Measurements from ENCODE around the gene MSMB.

The MSMB gene

GRCh38 chr10:46077731-46078413 lies 31.8 kb upstream of the MSMB start:
- Mint-ChIP-seq H3K9me3 (peaks cover 5% of the 10 kb centered on the region), H3K4me3 (no peak overlapping the region), H3K4me1 (no peaks in the 10 kb centered on the region), H3K27me3 (ENCODE audit: low read depth) (peaks cover 4% of the 10 kb centered on the region), H3K36me3 (ENCODE audit: low read depth) (no peaks in the 10 kb centered on the region), H3K27ac (no peak overlapping the region)
- no peak for TF ChIP-seq CTCF (IDR thresholded peaks at IDR 0.05; ENCODE audit: unreplicated experiment in 3 of 3)

GRCh38 chr10:46077141-46077554 lies 31.1 kb upstream of the MSMB start:
- no peak overlapping the region for H3K27ac Mint-ChIP-seq
- no peak for TF ChIP-seq CTCF (IDR thresholded peaks at IDR 0.05; ENCODE audit: unreplicated experiment in 3 of 3)
- no peak overlapping the region for H3K4me3 Mint-ChIP-seq
- H3K9me3 Mint-ChIP-seq = peaks cover 3% of the 10 kb centered on the region
- peaks cover 4% of the 10 kb centered on the region for H3K27me3 Mint-ChIP-seq (ENCODE audit: low read depth)
- H3K36me3 Mint-ChIP-seq (ENCODE audit: low read depth) = no peaks in the 10 kb centered on the region
- H3K4me1 Mint-ChIP-seq = no peaks in the 10 kb centered on the region

- Mint-ChIP-seq H3K4me1 (no peaks in the 10 kb centered on the region), H3K36me3 (ENCODE audit: low read depth) (no peaks in the 10 kb centered on the region), H3K27me3 (ENCODE audit: low read depth) (peaks cover 4% of the 10 kb centered on the region), H3K27ac (no peak overlapping the region), H3K4me3 (no peak overlapping the region), H3K9me3 (peaks cover 3% of the 10 kb centered on the region)
- no peak for TF ChIP-seq CTCF (IDR thresholded peaks at IDR 0.05; ENCODE audit: unreplicated experiment in 3 of 3)
Measured at GRCh38 chr10:46075869-46076268, 29.8 kb upstream of the MSMB start.

- Mint-ChIP-seq H3K27me3 (ENCODE audit: low read depth) (peaks cover 4% of the 10 kb centered on the region), H3K36me3 (ENCODE audit: low read depth) (no peaks in the 10 kb centered on the region), H3K9me3 (peaks cover 3% of the 10 kb centered on the region), H3K4me1 (no peaks in the 10 kb centered on the region), H3K27ac (no peak overlapping the region), H3K4me3 (no peak overlapping the region)
- TF ChIP-seq CTCF (IDR thresholded peaks at IDR 0.05; ENCODE audit: unreplicated experiment in 3 of 3) = no peak
Measured at GRCh38 chr10:46074196-46074946, 28.3 kb upstream of the MSMB start.

GRCh38 chr10:46073564-46073963 lies 27.5 kb upstream of the MSMB start:
- TF ChIP-seq CTCF (IDR thresholded peaks at IDR 0.05; ENCODE audit: unreplicated experiment in 3 of 3) = no peak
- H3K36me3 Mint-ChIP-seq (ENCODE audit: low read depth) = no peaks in the 10 kb centered on the region
- H3K4me1 Mint-ChIP-seq = no peaks in the 10 kb centered on the region
- H3K27ac Mint-ChIP-seq = no peak overlapping the region
- H3K4me3 Mint-ChIP-seq = no peak overlapping the region
- peaks cover 4% of the 10 kb centered on the region for H3K27me3 Mint-ChIP-seq (ENCODE audit: low read depth)
- H3K9me3 Mint-ChIP-seq = peaks cover 3% of the 10 kb centered on the region
